ENCODE measurements around the gene RALGPS2. TPM values are rescaled to one million over a fixed set of nuclear protein-coding genes. Genes with fewer than 3 reads are reported as not detected.

Gene RALGPS2
- total and polyA plus RNA-seq, 2 of the 13 experiments (the other 11 are each of a cell fraction or from before 2014, with no cell fraction given), result 15.6 to 36.0 TPM

DNA sequence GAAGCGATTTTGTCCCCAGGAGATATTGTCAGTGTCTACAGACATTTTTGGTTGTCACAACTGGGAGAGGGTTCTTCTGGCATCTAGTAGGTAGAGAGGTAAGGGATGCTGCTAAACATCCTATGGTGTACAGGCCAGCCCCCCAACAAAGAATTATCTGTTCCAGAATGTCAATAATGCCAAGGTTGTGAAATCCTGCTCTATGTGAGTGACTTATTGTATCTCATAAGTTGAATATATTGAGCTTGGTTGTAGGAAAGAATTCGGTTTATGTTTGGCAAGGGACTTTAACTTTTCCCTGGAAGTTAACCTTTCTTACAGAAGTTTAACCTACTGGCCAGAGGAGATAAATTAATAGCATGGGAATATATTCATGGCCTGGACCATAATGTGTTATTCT, 198.5 kb downstream of the RALGPS2 start (continued):
- TF ChIP-seq, protein P1, sequence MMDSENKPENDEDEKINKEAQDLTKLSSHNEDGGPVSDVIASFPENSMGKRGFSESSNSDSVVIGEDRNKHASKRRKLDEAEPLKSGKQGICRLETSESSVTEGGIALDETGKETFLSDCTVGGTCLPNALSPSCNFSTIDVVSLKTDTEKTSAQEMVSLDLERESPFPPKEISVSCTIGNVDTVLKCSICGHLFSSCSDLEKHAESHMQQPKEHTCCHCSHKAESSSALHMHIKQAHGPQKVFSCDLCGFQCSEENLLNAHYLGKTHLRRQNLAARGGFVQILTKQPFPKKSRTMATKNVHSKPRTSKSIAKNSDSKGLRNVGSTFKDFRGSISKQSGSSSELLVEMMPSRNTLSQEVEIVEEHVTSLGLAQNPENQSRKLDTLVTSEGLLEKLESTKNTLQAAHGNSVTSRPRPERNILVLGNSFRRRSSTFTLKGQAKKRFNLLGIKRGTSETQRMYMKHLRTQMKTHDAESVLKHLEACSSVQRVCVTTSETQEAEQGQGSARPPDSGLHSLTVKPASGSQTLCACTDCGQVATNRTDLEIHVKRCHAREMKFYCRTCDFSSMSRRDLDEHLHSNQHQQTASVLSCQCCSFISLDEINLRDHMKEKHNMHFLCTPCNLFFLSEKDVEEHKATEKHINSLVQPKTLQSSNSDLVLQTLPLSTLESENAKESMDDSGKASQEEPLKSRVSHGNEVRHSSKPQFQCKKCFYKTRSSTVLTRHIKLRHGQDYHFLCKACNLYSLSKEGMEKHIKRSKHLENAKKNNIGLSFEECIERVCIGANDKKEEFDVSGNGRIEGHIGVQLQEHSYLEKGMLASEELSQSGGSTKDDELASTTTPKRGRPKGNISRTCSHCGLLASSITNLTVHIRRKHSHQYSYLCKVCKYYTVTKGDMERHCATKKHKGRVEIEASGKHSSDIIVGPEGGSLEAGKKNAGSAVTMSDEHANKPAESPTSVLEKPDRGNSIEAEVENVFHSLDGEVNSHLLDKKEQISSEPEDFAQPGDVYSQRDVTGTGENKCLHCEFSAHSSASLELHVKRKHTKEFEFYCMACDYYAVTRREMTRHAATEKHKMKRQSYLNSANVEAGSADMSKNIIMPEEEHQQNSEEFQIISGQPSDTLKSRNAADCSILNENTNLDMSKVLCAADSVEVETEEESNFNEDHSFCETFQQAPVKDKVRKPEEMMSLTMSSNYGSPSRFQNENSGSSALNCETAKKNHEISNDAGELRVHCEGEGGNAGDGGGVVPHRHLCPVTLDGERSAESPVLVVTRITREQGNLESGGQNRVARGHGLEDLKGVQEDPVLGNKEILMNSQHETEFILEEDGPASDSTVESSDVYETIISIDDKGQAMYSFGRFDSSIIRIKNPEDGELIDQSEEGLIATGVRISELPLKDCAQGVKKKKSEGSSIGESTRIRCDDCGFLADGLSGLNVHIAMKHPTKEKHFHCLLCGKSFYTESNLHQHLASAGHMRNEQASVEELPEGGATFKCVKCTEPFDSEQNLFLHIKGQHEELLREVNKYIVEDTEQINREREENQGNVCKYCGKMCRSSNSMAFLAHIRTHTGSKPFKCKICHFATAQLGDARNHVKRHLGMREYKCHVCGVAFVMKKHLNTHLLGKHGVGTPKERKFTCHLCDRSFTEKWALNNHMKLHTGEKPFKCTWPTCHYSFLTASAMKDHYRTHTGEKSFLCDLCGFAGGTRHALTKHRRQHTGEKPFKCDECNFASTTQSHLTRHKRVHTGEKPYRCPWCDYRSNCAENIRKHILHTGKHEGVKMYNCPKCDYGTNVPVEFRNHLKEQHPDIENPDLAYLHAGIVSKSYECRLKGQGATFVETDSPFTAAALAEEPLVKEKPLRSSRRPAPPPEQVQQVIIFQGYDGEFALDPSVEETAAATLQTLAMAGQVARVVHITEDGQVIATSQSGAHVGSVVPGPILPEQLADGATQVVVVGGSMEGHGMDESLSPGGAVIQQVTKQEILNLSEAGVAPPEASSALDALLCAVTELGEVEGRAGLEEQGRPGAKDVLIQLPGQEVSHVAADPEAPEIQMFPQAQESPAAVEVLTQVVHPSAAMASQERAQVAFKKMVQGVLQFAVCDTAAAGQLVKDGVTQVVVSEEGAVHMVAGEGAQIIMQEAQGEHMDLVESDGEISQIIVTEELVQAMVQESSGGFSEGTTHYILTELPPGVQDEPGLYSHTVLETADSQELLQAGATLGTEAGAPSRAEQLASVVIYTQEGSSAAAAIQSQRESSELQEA (CRISPR knock-in tag; IDR thresholded peaks at IDR 0.05; ENCODE audit: not compliant biosample characterization), result no peak
- TF ChIP-seq ZNF775 (CRISPR knock-in tag; IDR thresholded peaks at IDR 0.05; ENCODE audit: borderline replicate concordance) (no peak), PHF8 (CRISPR knock-in tag; IDR thresholded peaks at IDR 0.05) (no peak), ZNF556 (CRISPR knock-in tag; IDR thresholded peaks at IDR 0.05; ENCODE audit: borderline replicate concordance) (no peak), CEBPG (CRISPR knock-in tag; IDR thresholded peaks at IDR 0.05) (peak; percentile 87), GPN1 (CRISPR knock-in tag; IDR thresholded peaks at IDR 0.05; ENCODE audit: borderline replicate concordance) (no peak), ZFP36L1 (CRISPR knock-in tag; IDR thresholded peaks at IDR 0.05) (no peak), ZNF326 (CRISPR knock-in tag; IDR thresholded peaks at IDR 0.05; ENCODE audit: borderline replicate concordance) (no peak)
- TF ChIP-seq, protein P2, sequence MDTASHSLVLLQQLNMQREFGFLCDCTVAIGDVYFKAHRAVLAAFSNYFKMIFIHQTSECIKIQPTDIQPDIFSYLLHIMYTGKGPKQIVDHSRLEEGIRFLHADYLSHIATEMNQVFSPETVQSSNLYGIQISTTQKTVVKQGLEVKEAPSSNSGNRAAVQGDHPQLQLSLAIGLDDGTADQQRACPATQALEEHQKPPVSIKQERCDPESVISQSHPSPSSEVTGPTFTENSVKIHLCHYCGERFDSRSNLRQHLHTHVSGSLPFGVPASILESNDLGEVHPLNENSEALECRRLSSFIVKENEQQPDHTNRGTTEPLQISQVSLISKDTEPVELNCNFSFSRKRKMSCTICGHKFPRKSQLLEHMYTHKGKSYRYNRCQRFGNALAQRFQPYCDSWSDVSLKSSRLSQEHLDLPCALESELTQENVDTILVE (CRISPR knock-in tag; IDR thresholded peaks at IDR 0.05), result no peak
- TF ChIP-seq, protein P3, sequence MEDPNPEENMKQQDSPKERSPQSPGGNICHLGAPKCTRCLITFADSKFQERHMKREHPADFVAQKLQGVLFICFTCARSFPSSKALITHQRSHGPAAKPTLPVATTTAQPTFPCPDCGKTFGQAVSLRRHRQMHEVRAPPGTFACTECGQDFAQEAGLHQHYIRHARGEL (CRISPR knock-in tag; IDR thresholded peaks at IDR 0.05), result no peak
- TF ChIP-seq, protein P4, sequence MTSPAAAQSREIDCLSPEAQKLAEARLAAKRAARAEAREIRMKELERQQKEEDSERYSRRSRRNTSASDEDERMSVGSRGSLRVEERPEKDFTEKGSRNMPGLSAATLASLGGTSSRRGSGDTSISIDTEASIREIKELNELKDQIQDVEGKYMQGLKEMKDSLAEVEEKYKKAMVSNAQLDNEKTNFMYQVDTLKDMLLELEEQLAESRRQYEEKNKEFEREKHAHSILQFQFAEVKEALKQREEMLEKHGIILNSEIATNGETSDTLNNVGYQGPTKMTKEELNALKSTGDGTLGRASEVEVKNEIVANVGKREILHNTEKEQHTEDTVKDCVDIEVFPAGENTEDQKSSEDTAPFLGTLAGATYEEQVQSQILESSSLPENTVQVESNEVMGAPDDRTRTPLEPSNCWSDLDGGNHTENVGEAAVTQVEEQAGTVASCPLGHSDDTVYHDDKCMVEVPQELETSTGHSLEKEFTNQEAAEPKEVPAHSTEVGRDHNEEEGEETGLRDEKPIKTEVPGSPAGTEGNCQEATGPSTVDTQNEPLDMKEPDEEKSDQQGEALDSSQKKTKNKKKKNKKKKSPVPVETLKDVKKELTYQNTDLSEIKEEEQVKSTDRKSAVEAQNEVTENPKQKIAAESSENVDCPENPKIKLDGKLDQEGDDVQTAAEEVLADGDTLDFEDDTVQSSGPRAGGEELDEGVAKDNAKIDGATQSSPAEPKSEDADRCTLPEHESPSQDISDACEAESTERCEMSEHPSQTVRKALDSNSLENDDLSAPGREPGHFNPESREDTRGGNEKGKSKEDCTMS (CRISPR knock-in tag; conservative IDR thresholded peaks at IDR 0.05), result no peak
- TF ChIP-seq, protein P5, sequence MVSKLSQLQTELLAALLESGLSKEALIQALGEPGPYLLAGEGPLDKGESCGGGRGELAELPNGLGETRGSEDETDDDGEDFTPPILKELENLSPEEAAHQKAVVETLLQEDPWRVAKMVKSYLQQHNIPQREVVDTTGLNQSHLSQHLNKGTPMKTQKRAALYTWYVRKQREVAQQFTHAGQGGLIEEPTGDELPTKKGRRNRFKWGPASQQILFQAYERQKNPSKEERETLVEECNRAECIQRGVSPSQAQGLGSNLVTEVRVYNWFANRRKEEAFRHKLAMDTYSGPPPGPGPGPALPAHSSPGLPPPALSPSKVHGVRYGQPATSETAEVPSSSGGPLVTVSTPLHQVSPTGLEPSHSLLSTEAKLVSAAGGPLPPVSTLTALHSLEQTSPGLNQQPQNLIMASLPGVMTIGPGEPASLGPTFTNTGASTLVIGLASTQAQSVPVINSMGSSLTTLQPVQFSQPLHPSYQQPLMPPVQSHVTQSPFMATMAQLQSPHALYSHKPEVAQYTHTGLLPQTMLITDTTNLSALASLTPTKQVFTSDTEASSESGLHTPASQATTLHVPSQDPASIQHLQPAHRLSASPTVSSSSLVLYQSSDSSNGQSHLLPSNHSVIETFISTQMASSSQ (IDR thresholded peaks at IDR 0.05; ENCODE audit: low read depth), result no peak
- TF ChIP-seq, protein P5 (CRISPR knock-in tag; IDR thresholded peaks at IDR 0.05; ENCODE audit: borderline replicate concordance), result peak; percentile 61; the same call in 1 of the 2 replicates

Data from HepG2 (cell line).